HEK293 (cell line): Measurements from ENCODE around the gene COL24A1.

ENCODE experiments used
- CTCF ChIA-PET: fragments of 350-600 bp; formaldehyde crosslinking; extraction: SDS; loops from one replicate; lab custom pipeline; 2021; ENCODE audit warnings: antibody characterized with exemption; lab: Yijun Ruan, JAX
- POLR2A ChIA-PET: fragments of 300-600 bp; formaldehyde crosslinking; extraction: SDS; loops from one replicate; lab custom pipeline; 2020; ENCODE audit warnings: antibody characterized with exemption, inconsistent platforms; lab: Yijun Ruan, JAX
- H3K27ac ChIP-seq: fragments of 200-500 bp; sonication (Bioruptor generic); 2 replicates; pipeline ENCODE4 v1.5.1; 2014; ENCODE audit warnings: low read depth, low read length, control low read depth, inconsistent platforms; ENCODE audit errors: extremely low read depth
- H3K36me3 ChIP-seq, 2 experiments: fragments of 200-500 bp in 1 of 2; sonication (Bioruptor generic) in 1 of 2; 1 replicate in 1 of 2; 2 replicates in 1 of 2; pipeline ENCODE4 v1.5.1; 2014 to 2017; ENCODE audit warnings: inconsistent platforms in 2 of 2, low read length in 2 of 2; ENCODE audit not compliant: control insufficient read depth in 2 of 2, insufficient read depth in 1 of 2
- H3K4me1 ChIP-seq: fragments of 200-500 bp; sonication (Bioruptor generic); 2 replicates; pipeline ENCODE4 v1.5.1; 2014; ENCODE audit warnings: mild to moderate bottlenecking, low read length, inconsistent platforms; ENCODE audit not compliant: control insufficient read depth, insufficient read depth
- H3K4me3 ChIP-seq: 2 replicates; pipeline ENCODE4 v1.5.1; 2011; ENCODE audit warnings: low read depth, mild to moderate bottlenecking, control low read depth, low read length, moderate library complexity
- H3K9me3 ChIP-seq: fragments of 200-500 bp; sonication (Bioruptor generic); 2 replicates; pipeline ENCODE4 v1.5.1; 2014; ENCODE audit warnings: low read depth, low read length, inconsistent platforms; ENCODE audit not compliant: control insufficient read depth, insufficient read depth
- HOXD13 ChIP-seq: sonication (generic); formaldehyde crosslinking; IDR thresholded peaks from 2 replicates; pipeline ENCODE4 v1.8.0; 2022; ENCODE audit warnings: missing genetic modification reagents, borderline replicate concordance
- SP2 ChIP-seq: fragments of 450-650 bp; formaldehyde crosslinking; IDR thresholded peaks from 2 replicates; pipeline ENCODE4 v1.5.1; 2016; ENCODE audit warnings: missing biosample characterization, missing genetic modification characterization
- SP3 ChIP-seq: fragments of 450-650 bp; formaldehyde crosslinking; IDR thresholded peaks from 2 replicates; pipeline ENCODE4 v1.5.1; 2016; ENCODE audit warnings: missing biosample characterization, missing genetic modification characterization
- TCF7L2 ChIP-seq: IDR thresholded peaks from 2 replicates; pipeline ENCODE4 v1.6.1; 2011; ENCODE audit warnings: low read depth, mild to moderate bottlenecking, inconsistent platforms, low read length, moderate library complexity, borderline replicate concordance
- ZFP37 ChIP-seq: fragments of 450-650 bp; formaldehyde crosslinking; IDR thresholded peaks from 2 replicates; pipeline ENCODE4 v1.5.1; 2016; ENCODE audit warnings: missing biosample characterization, missing genetic modification characterization
- ZNF112 ChIP-seq: fragments of 450-650 bp; formaldehyde crosslinking; IDR thresholded peaks from 2 replicates; pipeline ENCODE4 v1.5.0; 2017; ENCODE audit warnings: missing biosample characterization, missing genetic modification characterization
- ZNF184 ChIP-seq: fragments of 450-650 bp; IDR thresholded peaks from 2 replicates; pipeline ENCODE4 v1.5.1; 2018; ENCODE audit warnings: missing biosample characterization, mild to moderate bottlenecking, missing genetic modification characterization
- ZNF23 ChIP-seq: fragments of 450-650 bp; formaldehyde crosslinking; IDR thresholded peaks from 2 replicates; pipeline ENCODE4 v1.5.1; 2016; ENCODE audit warnings: missing biosample characterization, missing genetic modification characterization, borderline replicate concordance
- ZNF239 ChIP-seq: fragments of 450-650 bp; formaldehyde crosslinking; IDR thresholded peaks from 2 replicates; pipeline ENCODE4 v1.5.1; 2016; ENCODE audit warnings: missing biosample characterization, missing genetic modification characterization
- ZNF324 ChIP-seq: fragments of 450-650 bp; formaldehyde crosslinking; IDR thresholded peaks from 2 replicates; pipeline ENCODE4 v1.5.1; 2016; ENCODE audit warnings: missing biosample characterization, missing genetic modification characterization
- ZNF341 ChIP-seq: fragments of 450-650 bp; formaldehyde crosslinking; IDR thresholded peaks from 2 replicates; pipeline ENCODE4; 2016; ENCODE audit warnings: low read depth, missing biosample characterization, missing genetic modification characterization
- ZNF354C ChIP-seq: fragments of 450-650 bp; formaldehyde crosslinking; IDR thresholded peaks from 2 replicates; pipeline ENCODE4 v1.5.1; 2016; ENCODE audit warnings: missing biosample characterization, missing genetic modification characterization, low read depth, borderline replicate concordance
- ZNF416 ChIP-seq: fragments of 450-650 bp; formaldehyde crosslinking; IDR thresholded peaks from 2 replicates; pipeline ENCODE4 v1.5.1; 2016; ENCODE audit warnings: missing biosample characterization, missing genetic modification characterization
- ZNF529 ChIP-seq: fragments of 450-650 bp; formaldehyde crosslinking; IDR thresholded peaks from 2 replicates; pipeline ENCODE4 v1.5.1; 2017; ENCODE audit warnings: missing genetic modification characterization, missing biosample characterization; ENCODE audit not compliant: insufficient replicate concordance
- ZNF530 ChIP-seq: fragments of 450-650 bp; formaldehyde crosslinking; IDR thresholded peaks from 2 replicates; pipeline ENCODE4 v1.5.1; 2016; ENCODE audit warnings: low read depth, missing biosample characterization, missing genetic modification characterization
- ZNF549 ChIP-seq: fragments of 450-650 bp; IDR thresholded peaks from 2 replicates; pipeline ENCODE4 v1.5.1; 2018; ENCODE audit warnings: missing biosample characterization, missing genetic modification characterization, mild to moderate bottlenecking, inconsistent platforms, moderate library complexity
- ZNF585B ChIP-seq: fragments of 450-650 bp; formaldehyde crosslinking; IDR thresholded peaks from 2 replicates; pipeline ENCODE4 v1.5.1; 2016; ENCODE audit warnings: missing biosample characterization, missing genetic modification characterization
- ZNF654 ChIP-seq: fragments of 450-650 bp; formaldehyde crosslinking; IDR thresholded peaks from 2 replicates; pipeline ENCODE4 v1.5.1; 2016; ENCODE audit warnings: low read depth, missing biosample characterization, missing genetic modification characterization
- ZNF660 ChIP-seq: fragments of 450-650 bp; IDR thresholded peaks from 2 replicates; pipeline ENCODE4 v1.5.1; 2018; ENCODE audit warnings: missing biosample characterization, mild to moderate bottlenecking, missing genetic modification characterization
- ZNF776 ChIP-seq: fragments of 450-650 bp; formaldehyde crosslinking; IDR thresholded peaks from 2 replicates; pipeline ENCODE4 v1.5.0; 2017; ENCODE audit warnings: missing biosample characterization, missing genetic modification characterization, borderline replicate concordance
- ZNF791 ChIP-seq: fragments of 450-650 bp; formaldehyde crosslinking; IDR thresholded peaks from 2 replicates; pipeline ENCODE4 v1.5.1; 2016; ENCODE audit warnings: missing biosample characterization, missing genetic modification characterization
- TF ChIP-seq, protein P1 (sequence below): fragments of 450-650 bp; formaldehyde crosslinking; IDR thresholded peaks from 2 replicates; pipeline ENCODE4 v1.5.1; 2016; ENCODE audit warnings: missing biosample characterization, missing genetic modification characterization, low read depth
- TF ChIP-seq, protein P2 (sequence below): fragments of 450-650 bp; formaldehyde crosslinking; IDR thresholded peaks from 2 replicates; pipeline ENCODE4 v1.5.1; 2017; ENCODE audit warnings: missing biosample characterization, missing genetic modification characterization
- TF ChIP-seq, protein P3 (sequence below): fragments of 450-650 bp; formaldehyde crosslinking; IDR thresholded peaks from 2 replicates; pipeline ENCODE4 v1.5.1; 2016; ENCODE audit warnings: missing biosample characterization, missing genetic modification characterization, borderline replicate concordance
- TF ChIP-seq, protein P4 (sequence below): sonication (generic); formaldehyde crosslinking; IDR thresholded peaks from 2 replicates; pipeline ENCODE4 v1.8.1; 2022; ENCODE audit warnings: mild to moderate bottlenecking, moderate library complexity, missing genetic modification reagents
- TF ChIP-seq, protein P5 (sequence below): IDR thresholded peaks from 2 replicates; pipeline ENCODE4 v1.6.1; 2011; ENCODE audit warnings: mild to moderate bottlenecking, low read depth, low read length, borderline replicate concordance
- TF ChIP-seq, protein P6 (sequence below): fragments of 450-650 bp; formaldehyde crosslinking; IDR thresholded peaks from 2 replicates; pipeline ENCODE4 v1.5.1; 2016; ENCODE audit warnings: missing biosample characterization, missing genetic modification characterization

COL24A1 gene

DNA sequence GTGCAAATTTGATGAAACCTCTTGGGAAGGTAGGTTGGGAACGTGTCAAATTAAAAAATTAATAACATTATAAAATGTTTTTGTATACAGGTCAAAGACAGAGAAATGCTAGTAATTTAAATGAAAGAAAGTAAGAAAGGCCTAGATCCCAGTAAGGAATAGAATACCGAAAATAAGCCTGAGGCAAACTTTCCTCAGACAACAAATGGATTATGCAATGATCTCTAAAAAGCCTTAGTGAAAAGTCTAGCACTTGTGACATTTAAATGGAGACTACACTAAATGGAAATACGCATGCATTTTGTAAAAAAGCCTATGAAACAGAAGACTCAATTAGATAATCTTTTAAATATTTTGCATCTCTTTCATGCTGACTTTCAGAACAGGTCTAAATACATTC, 309.9 kb downstream of the COL24A1 start:
- Histone ChIP-seq H3K36me3 (no peaks in the 10 kb centered on the region), H3K27ac (no peak overlapping the region), H3K4me3 (no peak overlapping the region), H3K9me3 (no peaks in the 10 kb centered on the region), H3K4me1 (peaks cover 9% of the 10 kb centered on the region)
- TF ChIP-seq, protein P1, sequence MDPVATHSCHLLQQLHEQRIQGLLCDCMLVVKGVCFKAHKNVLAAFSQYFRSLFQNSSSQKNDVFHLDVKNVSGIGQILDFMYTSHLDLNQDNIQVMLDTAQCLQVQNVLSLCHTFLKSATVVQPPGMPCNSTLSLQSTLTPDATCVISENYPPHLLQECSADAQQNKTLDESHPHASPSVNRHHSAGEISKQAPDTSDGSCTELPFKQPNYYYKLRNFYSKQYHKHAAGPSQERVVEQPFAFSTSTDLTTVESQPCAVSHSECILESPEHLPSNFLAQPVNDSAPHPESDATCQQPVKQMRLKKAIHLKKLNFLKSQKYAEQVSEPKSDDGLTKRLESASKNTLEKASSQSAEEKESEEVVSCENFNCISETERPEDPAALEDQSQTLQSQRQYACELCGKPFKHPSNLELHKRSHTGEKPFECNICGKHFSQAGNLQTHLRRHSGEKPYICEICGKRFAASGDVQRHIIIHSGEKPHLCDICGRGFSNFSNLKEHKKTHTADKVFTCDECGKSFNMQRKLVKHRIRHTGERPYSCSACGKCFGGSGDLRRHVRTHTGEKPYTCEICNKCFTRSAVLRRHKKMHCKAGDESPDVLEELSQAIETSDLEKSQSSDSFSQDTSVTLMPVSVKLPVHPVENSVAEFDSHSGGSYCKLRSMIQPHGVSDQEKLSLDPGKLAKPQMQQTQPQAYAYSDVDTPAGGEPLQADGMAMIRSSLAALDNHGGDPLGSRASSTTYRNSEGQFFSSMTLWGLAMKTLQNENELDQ: no peak
- TF ChIP-seq, protein P2, sequence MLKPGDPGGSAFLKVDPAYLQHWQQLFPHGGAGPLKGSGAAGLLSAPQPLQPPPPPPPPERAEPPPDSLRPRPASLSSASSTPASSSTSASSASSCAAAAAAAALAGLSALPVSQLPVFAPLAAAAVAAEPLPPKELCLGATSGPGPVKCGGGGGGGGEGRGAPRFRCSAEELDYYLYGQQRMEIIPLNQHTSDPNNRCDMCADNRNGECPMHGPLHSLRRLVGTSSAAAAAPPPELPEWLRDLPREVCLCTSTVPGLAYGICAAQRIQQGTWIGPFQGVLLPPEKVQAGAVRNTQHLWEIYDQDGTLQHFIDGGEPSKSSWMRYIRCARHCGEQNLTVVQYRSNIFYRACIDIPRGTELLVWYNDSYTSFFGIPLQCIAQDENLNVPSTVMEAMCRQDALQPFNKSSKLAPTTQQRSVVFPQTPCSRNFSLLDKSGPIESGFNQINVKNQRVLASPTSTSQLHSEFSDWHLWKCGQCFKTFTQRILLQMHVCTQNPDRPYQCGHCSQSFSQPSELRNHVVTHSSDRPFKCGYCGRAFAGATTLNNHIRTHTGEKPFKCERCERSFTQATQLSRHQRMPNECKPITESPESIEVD: no peak
- TF ChIP-seq, protein P3, sequence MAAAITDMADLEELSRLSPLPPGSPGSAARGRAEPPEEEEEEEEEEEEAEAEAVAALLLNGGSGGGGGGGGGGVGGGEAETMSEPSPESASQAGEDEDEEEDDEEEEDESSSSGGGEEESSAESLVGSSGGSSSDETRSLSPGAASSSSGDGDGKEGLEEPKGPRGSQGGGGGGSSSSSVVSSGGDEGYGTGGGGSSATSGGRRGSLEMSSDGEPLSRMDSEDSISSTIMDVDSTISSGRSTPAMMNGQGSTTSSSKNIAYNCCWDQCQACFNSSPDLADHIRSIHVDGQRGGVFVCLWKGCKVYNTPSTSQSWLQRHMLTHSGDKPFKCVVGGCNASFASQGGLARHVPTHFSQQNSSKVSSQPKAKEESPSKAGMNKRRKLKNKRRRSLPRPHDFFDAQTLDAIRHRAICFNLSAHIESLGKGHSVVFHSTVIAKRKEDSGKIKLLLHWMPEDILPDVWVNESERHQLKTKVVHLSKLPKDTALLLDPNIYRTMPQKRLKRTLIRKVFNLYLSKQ (tag by site-specific recombination): no peak
- TF ChIP-seq, protein P4, sequence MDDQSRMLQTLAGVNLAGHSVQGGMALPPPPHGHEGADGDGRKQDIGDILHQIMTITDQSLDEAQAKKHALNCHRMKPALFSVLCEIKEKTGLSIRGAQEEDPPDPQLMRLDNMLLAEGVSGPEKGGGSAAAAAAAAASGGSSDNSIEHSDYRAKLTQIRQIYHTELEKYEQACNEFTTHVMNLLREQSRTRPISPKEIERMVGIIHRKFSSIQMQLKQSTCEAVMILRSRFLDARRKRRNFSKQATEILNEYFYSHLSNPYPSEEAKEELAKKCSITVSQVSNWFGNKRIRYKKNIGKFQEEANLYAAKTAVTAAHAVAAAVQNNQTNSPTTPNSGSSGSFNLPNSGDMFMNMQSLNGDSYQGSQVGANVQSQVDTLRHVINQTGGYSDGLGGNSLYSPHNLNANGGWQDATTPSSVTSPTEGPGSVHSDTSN: no peak
- TF ChIP-seq ZNF416 (tag by site-specific recombination) (no peak), ZFP37 (no peak), ZNF660 (tag by site-specific recombination) (no peak), ZNF585B (no peak), ZNF354C (tag by site-specific recombination) (no peak), ZNF23 (tag by site-specific recombination) (no peak)
- ChIA-PET CTCF (no interaction called here), POLR2A (no interaction called here)

DNA sequence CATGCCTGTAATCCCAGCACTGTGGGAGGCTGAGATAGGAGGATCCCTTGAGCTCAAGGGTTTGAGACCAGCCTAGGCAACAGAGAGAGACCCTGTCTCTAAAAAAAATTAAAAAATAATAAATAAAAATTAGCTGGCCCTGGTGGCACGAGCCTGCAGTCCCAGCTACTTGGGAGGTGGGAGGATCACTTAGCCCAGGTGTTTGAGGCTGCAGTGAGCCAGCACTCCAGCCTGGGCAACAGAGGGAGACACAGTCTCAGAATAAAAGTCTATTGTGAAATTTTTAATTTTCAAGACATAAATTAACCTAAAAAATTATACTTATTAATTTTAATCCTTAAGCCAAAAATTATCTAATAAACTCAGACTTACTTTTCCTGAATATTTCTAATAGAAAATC, 317.1 kb downstream of the COL24A1 start:
- no peaks in the 10 kb centered on the region for H3K4me1 ChIP-seq
- no peak overlapping the region for H3K4me3 ChIP-seq
- TF ChIP-seq ZNF184 (tag by site-specific recombination) (no peak), HOXD13 (CRISPR knock-in tag) (no peak), ZNF341 (tag by site-specific recombination) (no peak), ZNF112 (tag by site-specific recombination) (no peak), ZNF239 (tag by site-specific recombination) (no peak), ZNF549 (no peak), ZNF654 (no peak), ZNF776 (tag by site-specific recombination) (no peak), ZNF324 (no peak), ZNF791 (tag by site-specific recombination) (no peak), TCF7L2 (no peak), SP2 (tag by site-specific recombination) (no peak), ZNF530 (tag by site-specific recombination) (no peak), ZNF529 (no peak), SP3 (tag by site-specific recombination) (no peak)
- TF ChIP-seq, protein P5, sequence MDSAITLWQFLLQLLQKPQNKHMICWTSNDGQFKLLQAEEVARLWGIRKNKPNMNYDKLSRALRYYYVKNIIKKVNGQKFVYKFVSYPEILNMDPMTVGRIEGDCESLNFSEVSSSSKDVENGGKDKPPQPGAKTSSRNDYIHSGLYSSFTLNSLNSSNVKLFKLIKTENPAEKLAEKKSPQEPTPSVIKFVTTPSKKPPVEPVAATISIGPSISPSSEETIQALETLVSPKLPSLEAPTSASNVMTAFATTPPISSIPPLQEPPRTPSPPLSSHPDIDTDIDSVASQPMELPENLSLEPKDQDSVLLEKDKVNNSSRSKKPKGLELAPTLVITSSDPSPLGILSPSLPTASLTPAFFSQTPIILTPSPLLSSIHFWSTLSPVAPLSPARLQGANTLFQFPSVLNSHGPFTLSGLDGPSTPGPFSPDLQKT: no peak
- TF ChIP-seq, protein P6, sequence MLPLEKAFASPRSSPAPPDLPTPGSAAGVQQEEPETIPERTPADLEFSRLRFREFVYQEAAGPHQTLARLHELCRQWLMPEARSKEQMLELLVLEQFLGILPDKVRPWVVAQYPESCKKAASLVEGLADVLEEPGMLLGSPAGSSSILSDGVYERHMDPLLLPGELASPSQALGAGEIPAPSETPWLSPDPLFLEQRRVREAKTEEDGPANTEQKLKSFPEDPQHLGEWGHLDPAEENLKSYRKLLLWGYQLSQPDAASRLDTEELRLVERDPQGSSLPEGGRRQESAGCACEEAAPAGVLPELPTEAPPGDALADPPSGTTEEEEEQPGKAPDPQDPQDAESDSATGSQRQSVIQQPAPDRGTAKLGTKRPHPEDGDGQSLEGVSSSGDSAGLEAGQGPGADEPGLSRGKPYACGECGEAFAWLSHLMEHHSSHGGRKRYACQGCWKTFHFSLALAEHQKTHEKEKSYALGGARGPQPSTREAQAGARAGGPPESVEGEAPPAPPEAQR (tag by site-specific recombination): no peak
- no peak overlapping the region for H3K27ac ChIP-seq
- CTCF ChIA-PET: no interaction called here
- H3K36me3 ChIP-seq: no peaks in the 10 kb centered on the region
- H3K9me3 ChIP-seq: no peaks in the 10 kb centered on the region
- POLR2A ChIA-PET: no interaction called here
